Stimulated activated CD8-positive, alpha-beta memory T cell treated with anti-CD3 and anti-CD28 coated beads, Interleukin-7, amount 100 ng/mL, for 4 hours (primary cell): Measurements from ENCODE around the gene OPN1SW.

Experiments used
- DNase-seq, 2 donors: peaks; one replicate each; pipeline ENCODE4 v3.0.0-alpha.2; 2020; ENCODE audit warnings: low read depth in 2 of 2

The OPN1SW gene

GRCh38 chr7:128793181-128793547 is 17.6 kb upstream of the OPN1SW start:
- DNase-seq: no peak

- DNase-seq: no peak
These were observed 17.0 kb upstream of the OPN1SW start for GRCh38 chr7:128792471-128793180.

DNA sequence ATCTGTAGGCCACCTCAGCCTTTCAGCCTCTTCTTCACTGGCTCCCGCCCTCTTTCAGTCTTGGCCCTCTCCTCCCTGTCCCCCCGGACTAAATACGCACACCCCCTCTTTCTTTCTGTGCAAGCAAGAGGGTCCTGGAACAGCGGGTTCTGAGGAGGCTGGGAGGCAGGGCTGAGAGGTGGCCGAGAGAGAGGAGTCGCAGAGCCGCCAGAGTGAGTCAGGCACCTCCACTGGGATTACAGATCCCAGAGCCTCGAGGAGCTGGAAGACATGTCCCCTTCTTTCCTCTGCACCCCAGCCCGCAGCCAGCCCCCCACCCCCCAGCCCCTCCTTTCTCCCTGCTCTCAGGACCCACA is 16.4 kb upstream of the OPN1SW start:
- DNase-seq: no peak

DNA sequence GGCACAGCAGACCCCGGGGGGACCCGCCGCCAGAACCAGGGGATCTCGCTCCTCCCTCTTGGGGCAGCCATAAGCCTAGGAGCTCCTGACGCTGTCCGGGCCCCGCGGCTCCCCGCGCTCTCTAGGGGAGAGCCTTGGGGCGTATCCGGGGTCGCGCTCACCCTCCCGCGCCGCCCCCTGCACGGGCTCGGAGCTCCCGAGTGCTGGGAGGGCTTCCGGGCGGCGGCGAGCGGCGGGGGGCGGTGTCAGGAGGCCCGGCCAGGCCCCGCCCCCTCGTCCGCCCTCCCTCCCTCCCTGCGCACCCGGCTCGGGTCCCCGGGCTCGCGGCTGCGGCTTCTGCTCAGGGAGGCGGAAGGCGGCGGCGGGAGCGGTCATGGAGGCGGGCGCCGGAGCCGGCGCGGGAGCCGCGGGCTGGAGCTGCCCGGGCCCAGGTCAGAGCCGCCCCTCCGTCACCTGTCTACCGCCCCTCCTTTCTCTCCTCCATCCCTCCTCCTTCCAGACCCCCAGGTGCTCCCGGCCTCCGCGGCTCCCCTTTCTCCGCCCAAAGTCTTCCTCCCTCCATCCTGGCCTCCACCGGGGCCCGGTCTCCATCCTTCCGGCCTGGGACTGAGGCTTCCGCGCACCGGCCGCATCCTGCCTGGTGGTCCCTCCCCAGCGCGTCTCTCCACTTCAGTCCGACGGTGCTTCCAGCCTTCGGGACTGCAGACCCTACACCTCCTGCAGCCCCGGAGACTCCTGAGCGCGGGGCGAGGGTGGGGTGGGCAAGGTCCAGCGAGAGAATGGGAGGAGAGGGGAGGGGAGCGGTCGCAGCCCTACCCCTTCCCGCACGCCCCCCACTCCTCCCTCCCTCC is 15.8 kb upstream of the OPN1SW start, which contains the start of gene CCDC136:
CCDC136 (plus strand) TSS at position 848 of the 851 bp plus-strand sequence. CDS start 444 bp downstream, outside the sequence.
- DNase-seq: peak; percentile 43 to 76

DNA sequence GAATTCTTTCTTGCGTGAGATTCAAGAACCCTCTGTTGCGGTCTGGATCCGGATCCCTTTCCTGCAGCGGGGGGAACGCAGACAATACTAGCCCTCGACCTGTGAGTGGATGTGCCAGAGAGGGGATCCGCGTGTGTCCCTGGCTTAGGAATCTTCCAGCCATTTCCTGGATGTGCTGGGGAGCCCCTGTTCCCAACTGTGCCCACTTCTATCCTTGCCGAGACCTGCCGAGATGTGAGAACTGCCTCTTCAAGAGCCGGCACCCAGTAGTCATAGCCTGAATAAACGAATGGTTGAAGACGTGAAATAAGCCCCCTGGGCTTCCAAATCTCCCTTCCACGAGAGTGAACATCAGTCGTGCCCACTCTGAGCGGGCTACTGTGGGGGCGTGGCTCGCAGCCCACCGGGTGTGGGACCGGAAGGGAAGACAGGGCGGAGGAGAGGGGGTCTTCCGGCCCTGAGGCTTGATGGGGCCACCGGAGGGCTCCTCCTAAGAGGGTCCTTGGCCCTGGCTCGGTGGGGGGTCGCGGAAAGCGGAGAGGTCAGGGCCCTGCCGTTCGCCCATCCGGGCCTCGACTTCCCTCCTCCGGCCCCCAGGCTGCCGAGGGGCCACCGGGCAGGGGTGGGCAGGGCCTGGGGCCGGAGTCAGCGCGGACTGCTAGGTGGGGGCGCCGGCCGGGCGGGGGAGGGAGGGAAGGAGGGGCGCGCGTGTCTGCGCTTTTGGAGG is 14.9 kb upstream of the OPN1SW start:
- peak in 1 of 2 donors; percentile 6 for DNase-seq

GRCh38 chr7:128788446-128789412 is 13.1 kb upstream of the OPN1SW start:
- DNase-seq: no peak

GRCh38 chr7:128785738-128786137 is 10.1 kb upstream of the OPN1SW start:
- DNase-seq: no peak

GRCh38 chr7:128783143-128783861 is 7.7 kb upstream of the OPN1SW start:
- no peak for DNase-seq

- no peak for DNase-seq
These were observed 6.3 kb upstream of the OPN1SW start for GRCh38 chr7:128781851-128782250.

GRCh38 chr7:128781126-128781525 is 5.5 kb upstream of the OPN1SW start:
- DNase-seq: no peak

DNA sequence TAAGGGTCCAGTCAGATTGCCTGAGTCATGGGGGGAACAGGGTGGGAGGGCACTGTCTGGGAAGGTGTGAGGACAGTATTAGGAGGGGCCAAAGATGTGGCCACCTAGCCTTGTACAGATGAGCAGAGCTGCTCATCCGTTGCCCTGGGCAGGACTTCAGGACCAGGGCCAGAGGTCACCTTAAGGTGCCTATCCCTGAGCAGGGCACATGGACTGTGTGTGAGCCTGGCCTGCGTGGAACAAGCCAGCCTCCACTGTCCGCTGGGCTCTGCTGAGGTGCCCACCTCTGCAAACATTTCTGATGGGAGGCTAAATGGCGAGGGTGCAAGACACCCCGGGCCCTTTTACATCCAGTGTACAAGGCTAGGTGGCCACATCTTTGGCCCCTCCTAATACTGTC is 3.4 kb upstream of the OPN1SW start:
- no peak for DNase-seq

GRCh38 chr7:128777156-128778123 is 1.8 kb upstream of the OPN1SW start:
- DNase-seq: no peak

DNA sequence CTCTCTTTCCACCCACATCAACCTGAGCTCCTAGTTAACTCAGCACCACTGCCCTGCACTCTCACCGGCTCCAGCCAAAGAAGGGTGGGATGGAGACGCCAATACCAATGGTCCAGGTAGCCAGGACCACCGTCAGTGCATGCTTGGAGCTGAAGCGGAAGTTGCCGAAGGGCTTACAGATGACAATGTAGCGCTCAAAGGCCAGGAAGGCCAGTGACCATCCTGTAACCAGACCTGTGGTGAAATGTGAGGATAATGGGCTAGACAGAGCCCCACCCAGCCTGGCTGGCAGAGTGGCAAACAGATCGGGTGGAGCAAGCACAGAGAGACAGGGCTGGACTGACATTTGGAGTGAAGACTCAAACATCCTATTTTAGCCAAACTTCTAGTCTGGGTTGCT is 673 bp downstream of the OPN1SW start:
- DNase-seq: no peak

DNA sequence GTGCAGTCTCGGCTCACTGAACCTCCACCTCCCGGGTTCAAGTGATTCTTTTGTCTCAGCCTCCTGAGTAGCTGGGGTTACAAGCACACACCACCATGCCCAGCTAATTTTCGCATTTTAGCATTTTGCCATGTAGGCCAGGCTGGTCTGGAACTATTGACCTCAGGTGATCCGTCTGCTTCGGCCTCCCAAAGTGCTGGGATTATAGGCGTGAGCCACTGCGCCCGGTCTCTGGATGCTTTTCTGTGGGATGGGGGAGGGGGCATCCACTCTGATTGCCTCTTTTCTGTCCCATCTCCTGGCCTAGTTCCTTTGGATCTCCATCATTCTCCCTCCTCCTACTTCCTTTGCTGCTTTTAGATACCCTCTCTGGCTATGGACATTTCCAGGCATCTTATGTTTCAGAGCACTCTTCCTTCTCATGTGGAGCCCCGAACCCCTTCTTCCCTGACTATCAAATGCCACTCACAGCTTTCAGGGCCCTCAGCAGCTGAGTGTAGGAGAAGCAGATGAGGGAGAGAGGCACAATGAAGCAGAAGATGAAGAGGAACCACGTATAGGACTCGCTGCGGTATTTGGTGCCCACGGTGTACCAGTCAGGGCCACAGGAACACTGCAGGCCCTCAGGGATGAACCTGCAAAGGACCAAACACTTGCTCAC is 1.4 kb downstream of the OPN1SW start:
- no peak for DNase-seq

- DNase-seq: no peak
These were observed 2.0 kb downstream of the OPN1SW start for GRCh38 chr7:128773604-128774003.

- no peak for DNase-seq
These were observed 5.4 kb downstream of the OPN1SW start for GRCh38 chr7:128770233-128770632.

DNA sequence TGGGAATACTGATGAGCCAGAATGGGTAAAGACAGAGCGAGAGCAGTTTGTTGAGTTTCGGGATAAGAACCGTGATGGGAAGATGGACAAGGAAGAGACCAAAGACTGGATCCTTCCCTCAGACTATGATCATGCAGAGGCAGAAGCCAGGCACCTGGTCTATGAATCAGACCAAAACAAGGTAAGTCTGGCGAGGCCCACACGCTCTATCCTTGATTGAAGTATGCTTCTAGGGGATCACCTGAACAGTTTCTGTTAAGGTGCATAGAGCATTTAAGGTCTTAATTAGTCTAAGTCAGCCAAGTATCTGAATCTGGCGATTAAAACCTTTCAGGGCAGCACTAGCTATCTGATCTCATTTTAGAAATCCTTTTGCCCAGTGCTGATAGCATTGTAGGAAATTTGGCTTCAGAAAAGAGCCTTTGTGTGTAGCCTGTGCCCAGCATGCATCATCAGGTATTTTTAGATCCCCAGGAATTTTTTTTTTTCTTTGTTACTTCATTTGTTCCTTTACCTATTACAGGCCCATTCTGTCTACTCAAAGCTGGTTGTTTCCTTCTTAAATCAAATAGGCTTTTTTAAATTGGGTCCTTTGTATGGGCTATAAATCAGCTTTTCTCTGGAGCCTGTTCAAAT is 8.0 kb downstream of the OPN1SW start:
- DNase-seq: no peak

DNA sequence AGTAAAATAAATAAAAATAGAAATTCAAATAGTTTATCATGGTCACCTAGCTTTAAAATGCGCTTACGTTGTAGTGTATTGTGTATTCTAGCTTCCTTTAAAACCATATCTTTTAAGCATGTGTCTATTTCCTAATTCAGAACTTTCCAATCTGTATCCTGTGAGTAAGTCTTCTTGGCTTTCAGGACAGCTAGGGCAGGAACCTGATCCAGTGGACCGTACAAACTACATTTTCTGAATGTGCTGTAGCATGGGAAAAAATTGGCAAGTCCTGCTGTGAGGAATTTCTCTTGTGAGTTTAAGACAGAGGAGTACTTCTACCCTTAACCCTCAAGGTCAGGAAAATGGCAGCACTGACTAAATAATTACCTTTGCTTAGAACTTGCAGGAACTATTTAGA is 12.1 kb downstream of the OPN1SW start:
- DNase-seq: no peak
